ENCODE data around the gene RSRC1. TPM values are rescaled to one million over a fixed set of nuclear protein-coding genes. Genes with fewer than 3 reads are reported as not detected.
"Not testable (repeated sequence)": the region's sequence is repeated elsewhere in the genome, so short reads cannot be mapped to it uniquely, and the experiment has no call there.

RSRC1 gene
- total RNA-seq, 1 donor from 2014 or later: 47.6 TPM

- DNase-seq: no peak
Observed at GRCh38 chr3:158407844-158408517, 298.1 kb downstream of the RSRC1 start.

GRCh38 chr3:158408518-158408897, 298.6 kb downstream of the RSRC1 start:
- DNase-seq: not testable (repeated sequence)

GRCh38 chr3:158418035-158418434, 308.1 kb downstream of the RSRC1 start:
- DNase-seq: no peak

GRCh38 chr3:158419820-158420653, 310.1 kb downstream of the RSRC1 start:
- no peak for DNase-seq

GRCh38 chr3:158420654-158421396, 310.9 kb downstream of the RSRC1 start:
- no peak for DNase-seq

- DNase-seq: no peak
Observed at GRCh38 chr3:158430448-158430847, 320.6 kb downstream of the RSRC1 start.

- no peak for DNase-seq
Observed at GRCh38 chr3:158430968-158431367, 321.1 kb downstream of the RSRC1 start.

- no peak for DNase-seq
Observed at GRCh38 chr3:158431829-158432228, 321.9 kb downstream of the RSRC1 start.

- peak; percentile 34 for DNase-seq
Observed at GRCh38 chr3:158434412-158435038, 324.6 kb downstream of the RSRC1 start.

- DNase-seq: no peak
Observed at GRCh38 chr3:158443632-158444031, 333.7 kb downstream of the RSRC1 start.

GRCh38 chr3:158447408-158447807, 337.5 kb downstream of the RSRC1 start:
- no peak for DNase-seq

- DNase-seq: no peak
Observed at GRCh38 chr3:158451405-158452055, 341.6 kb downstream of the RSRC1 start.

GRCh38 chr3:158452334-158452733, 342.4 kb downstream of the RSRC1 start:
- no peak for DNase-seq

GRCh38 chr3:158453004-158453403, 343.1 kb downstream of the RSRC1 start:
- no peak for DNase-seq

GRCh38 chr3:158453865-158454264, 344.0 kb downstream of the RSRC1 start:
- no peak for DNase-seq

GRCh38 chr3:158455406-158455805, 345.5 kb downstream of the RSRC1 start:
- DNase-seq: no peak

GRCh38 chr3:158456114-158456513, 346.2 kb downstream of the RSRC1 start:
- DNase-seq: no peak

GRCh38 chr3:158458464-158458863, 348.6 kb downstream of the RSRC1 start:
- no peak for DNase-seq

GRCh38 chr3:158460926-158461325, 351.0 kb downstream of the RSRC1 start:
- DNase-seq: no peak

- no peak for DNase-seq
Observed at GRCh38 chr3:158463556-158463955, 353.7 kb downstream of the RSRC1 start.

- no peak for DNase-seq
Observed at GRCh38 chr3:158465074-158465473, 355.2 kb downstream of the RSRC1 start.

Data from occipital lobe (tissue), 2 donors.